CD4-positive, alpha-beta T cell (primary cell): ENCODE results near the gene REV3L. TPM values are rescaled to one million over a fixed set of nuclear protein-coding genes. Genes with fewer than 3 reads are reported as not detected.

Experiments
- ATAC-seq: fragments of 200-7000 bp; cut with Tn5 transposase; one replicate; pipeline ENCODE4 v1.10.0; 2022; ENCODE audit warnings: mild to moderate bottlenecking; ENCODE audit not compliant: poor library complexity
- CTCF ChIA-PET: fragments of 350-600 bp; sonication (Branson Sonifier 250); formaldehyde crosslinking; loops from one replicate; lab custom pipeline; 2021; ENCODE audit warnings: antibody characterized with exemption, inconsistent platforms; lab: Charles Lee
- POLR2A ChIA-PET: fragments of 350-600 bp; sonication (Branson Sonifier 250); formaldehyde crosslinking; loops from one replicate; lab custom pipeline; 2021; ENCODE audit warnings: antibody characterized with exemption, inconsistent platforms; lab: Charles Lee
- DNase-seq, 14 experiments: peaks; one replicate each; pipeline ENCODE4 v3.0.0-alpha.2; 2013 to 2020; ENCODE audit warnings: mixed read lengths in 2 of 14
- H3K27ac ChIP-seq, 2 donors: one replicate each; pipeline versions ENCODE4 v1.5.1 to v1.7.0; 2013; ENCODE audit warnings: low read length in 2 of 2, low read depth in 1 of 2, mild to moderate bottlenecking in 1 of 2
- H3K27me3 ChIP-seq, 2 experiments: 1 replicate in 1 of 2; 2 replicates in 1 of 2; pipeline versions ENCODE4 v1.6.1 to v1.7.0; 2013; ENCODE audit warnings: low read length in 2 of 2, control low read depth in 1 of 2, mild to moderate bottlenecking in 1 of 2, moderate library complexity in 1 of 2; ENCODE audit not compliant: insufficient read depth in 2 of 2, control insufficient read depth in 1 of 2
- H3K36me3 ChIP-seq: one replicate; pipeline ENCODE4 v1.6.1; 2013; ENCODE audit warnings: low read length, control low read depth; ENCODE audit not compliant: insufficient read depth
- H3K4me1 ChIP-seq: one replicate; pipeline ENCODE4 v1.6.1; 2013; ENCODE audit warnings: low read length, control low read depth; ENCODE audit not compliant: insufficient read depth
- H3K4me3 ChIP-seq: one replicate; pipeline ENCODE4 v1.5.1; 2013; ENCODE audit warnings: mild to moderate bottlenecking, low read length, moderate library complexity
- H3K9me3 ChIP-seq, 2 experiments: 1 replicate in 1 of 2; 2 replicates in 1 of 2; pipeline versions ENCODE4 v1.6.1 to v1.7.0; 2013; ENCODE audit warnings: low read length in 2 of 2, mild to moderate bottlenecking in 2 of 2, control low read depth in 1 of 2, moderate library complexity in 1 of 2; ENCODE audit not compliant: control insufficient read depth in 1 of 2, insufficient read depth in 1 of 2
- H3K27ac Mint-ChIP-seq: one replicate; pipeline ENCODE4 v1.8.0; 2020; ENCODE audit warnings: mixed read lengths
- H3K27me3 Mint-ChIP-seq: one replicate; pipeline ENCODE4 v1.8.0; 2021; ENCODE audit warnings: mixed read lengths
- H3K36me3 Mint-ChIP-seq: one replicate; pipeline ENCODE4 v1.8.0; 2021; ENCODE audit warnings: low read depth, mixed read lengths
- H3K4me1 Mint-ChIP-seq: one replicate; pipeline ENCODE4 v1.8.0; 2021; ENCODE audit warnings: low read depth, mixed read lengths
- H3K4me3 Mint-ChIP-seq: one replicate; pipeline ENCODE4 v1.8.0; 2020; ENCODE audit warnings: mild to moderate bottlenecking, mixed read lengths
- H3K9me3 Mint-ChIP-seq: one replicate; pipeline ENCODE4 v1.8.0; 2020; ENCODE audit warnings: mixed read lengths
- CTCF ChIP-seq: fragments of 200-600 bp; IDR thresholded peaks from one replicate; pipeline ENCODE4 v1.8.0; 2022; ENCODE audit warnings: antibody characterized with exemption, mild to moderate bottlenecking
- intact Hi-C, 2 experiments: fragments of 100-400 bp; cut with DNase I in 1 of 2; cut with micrococcal nuclease in 1 of 2; formaldehyde crosslinking; loops; one replicate each; pipeline versions ENCODE4 v1.15.1 to v1.9.0; 2023 to 2025; cut with DNase I, micrococcal nuclease
- total RNA-seq, 174 experiments: library from RNA in 2 of 174; stranded (reverse) in 2 of 174; gene quantifications; one replicate each; pipeline ENCODE4 v1.2.3 and lab custom pipeline; 2021 to 2026

REV3L gene
- total RNA-seq, 2 experiments from 2014 or later = 17.0 to 20.6 TPM

GRCh38 chr6:111458670-111459232 lies 24.3 kb downstream of the REV3L start:
- Histone ChIP-seq H3K9me3 (no peaks in the 10 kb centered on the region), H3K27me3 (no peaks in the 10 kb centered on the region), H3K4me1 (peaks cover 4% of the 10 kb centered on the region), H3K4me3 (no peak overlapping the region), H3K36me3 (peaks cover 10% of the 10 kb centered on the region), H3K27ac (no peak overlapping the region)
- POLR2A ChIA-PET = no interaction called here
- H3K27me3 Mint-ChIP-seq = no peaks in the 10 kb centered on the region
- no peak overlapping the region for H3K4me3 Mint-ChIP-seq
- CTCF ChIA-PET = interaction anchor here (1.2 kb wide), 1 partner anchor 20 kb away, joined by 3 read pairs; no protein-coding TSS in a partner anchor
- intact Hi-C loops = no loop called here
- peaks cover 58% of the 10 kb centered on the region for H3K36me3 Mint-ChIP-seq
- DNase-seq = no peak
- H3K27ac Mint-ChIP-seq = no peak overlapping the region
- TF ChIP-seq CTCF = no peak
- H3K9me3 Mint-ChIP-seq = peaks cover 10% of the 10 kb centered on the region
- no peak for ATAC-seq
- peaks cover 54% of the 10 kb centered on the region for H3K4me1 Mint-ChIP-seq

GRCh38 chr6:111456208-111456607 lies 26.8 kb downstream of the REV3L start:
- intact Hi-C loops = no loop called here

GRCh38 chr6:111450636-111451035 lies 32.4 kb downstream of the REV3L start:
- TF ChIP-seq CTCF = no peak

More at GRCh38 chr6:111456208-111456607, 26.8 kb downstream of the REV3L start:
- Mint-ChIP-seq H3K9me3 (peaks cover 10% of the 10 kb centered on the region), H3K4me1 (peaks cover 36% of the 10 kb centered on the region), H3K27me3 (no peaks in the 10 kb centered on the region), H3K36me3 (peaks cover 44% of the 10 kb centered on the region), H3K4me3 (no peak overlapping the region), H3K27ac (no peak overlapping the region)
- no peak for DNase-seq
- ChIA-PET CTCF (no interaction called here), POLR2A (no interaction called here)
- no peak for ATAC-seq
- no peaks in the 10 kb centered on the region for H3K9me3 ChIP-seq
- peaks cover 10% of the 10 kb centered on the region for H3K36me3 ChIP-seq
- no peak overlapping the region for H3K4me3 ChIP-seq
- no peaks in the 10 kb centered on the region for H3K27me3 ChIP-seq
- H3K4me1 ChIP-seq = no peaks in the 10 kb centered on the region
- H3K27ac ChIP-seq = no peak overlapping the region
- no peak for TF ChIP-seq CTCF

More at GRCh38 chr6:111450636-111451035, 32.4 kb downstream of the REV3L start:
- CTCF ChIA-PET = interaction anchor here (3.2 kb wide), 1 partner anchor 10 kb away, joined by 7 read pairs; no protein-coding TSS in a partner anchor
- Mint-ChIP-seq H3K9me3 (no peaks in the 10 kb centered on the region), H3K36me3 (peaks cover 8% of the 10 kb centered on the region), H3K27me3 (no peaks in the 10 kb centered on the region), H3K4me1 (peaks cover 33% of the 10 kb centered on the region), H3K27ac (no peak overlapping the region), H3K4me3 (no peak overlapping the region)
- DNase-seq = no peak
- Histone ChIP-seq H3K36me3 (peaks cover 4% of the 10 kb centered on the region), H3K4me1 (no peaks in the 10 kb centered on the region), H3K27ac (no peak overlapping the region), H3K27me3 (no peaks in the 10 kb centered on the region), H3K4me3 (no peak overlapping the region), H3K9me3 (no peaks in the 10 kb centered on the region)
- no peak for ATAC-seq
- POLR2A ChIA-PET = no interaction called here
- intact Hi-C loops = no loop called here
